Keratinocyte (primary cell): ENCODE data around the gene RNF144A. TPM values are rescaled to one million over a fixed set of nuclear protein-coding genes. Genes with fewer than 3 reads are reported as not detected.

Source experiments
- DNase-seq: peaks from one replicate; pipeline ENCODE4 v3.0.0-alpha.2; 2011; ENCODE audit warnings: low read depth, missing footprints, low spot score
- FAIRE-seq: peaks from 2 replicates; lab custom pipeline; 2011; peaks lifted over from hg19 to GRCh38; lab: Jason Lieb, UNC
- H2AFZ ChIP-seq: 2 replicates; pipeline ENCODE4 v1.6.0; 2012; ENCODE audit warnings: low read length, control low read depth, inconsistent platforms; ENCODE audit not compliant: control insufficient read depth
- H3K27ac ChIP-seq: 2 replicates; pipeline ENCODE4 v1.5.1; 2011; ENCODE audit warnings: low read length; ENCODE audit not compliant: control insufficient read depth, insufficient read depth
- H3K27me3 ChIP-seq: 3 replicates; pipeline ENCODE4 v1.6.0; 2011; ENCODE audit warnings: low read length; ENCODE audit not compliant: control insufficient read depth, insufficient read depth; ENCODE audit errors: extremely low read depth
- H3K36me3 ChIP-seq, 2 experiments: 2 replicates in 1 of 2; 3 replicates in 1 of 2; pipeline ENCODE4 v1.5.1; 2011; ENCODE audit warnings: low read length in 2 of 2, mild to moderate bottlenecking in 1 of 2; ENCODE audit not compliant: control insufficient read depth in 2 of 2, insufficient read depth in 2 of 2; ENCODE audit errors: extremely low read depth in 1 of 2
- H3K4me1 ChIP-seq: 3 replicates; pipeline ENCODE4 v1.5.1; 2011; ENCODE audit warnings: low read length; ENCODE audit not compliant: control insufficient read depth, insufficient read depth; ENCODE audit errors: extremely low read depth
- H3K4me2 ChIP-seq: 3 replicates; pipeline ENCODE4 v1.6.0; 2011; ENCODE audit warnings: low read depth, low read length; ENCODE audit not compliant: control insufficient read depth, insufficient read depth; ENCODE audit errors: extremely low read depth
- H3K4me3 ChIP-seq, 3 experiments: fragments of 200-600 bp in 1 of 3; sonication (generic) in 1 of 3; 2 replicates in 2 of 3; 3 replicates in 1 of 3; pipeline ENCODE4 v1.5.1; 2011 to 2016; ENCODE audit warnings: low read length in 3 of 3, mild to moderate bottlenecking in 3 of 3, control low read depth in 2 of 3, inconsistent platforms in 1 of 3, low read depth in 1 of 3, mixed read lengths in 1 of 3, mixed run types in 1 of 3, moderate library complexity in 1 of 3; ENCODE audit not compliant: control insufficient read depth in 2 of 3, insufficient read depth in 2 of 3; ENCODE audit errors: extremely low read depth in 1 of 3
- H3K79me2 ChIP-seq: 2 replicates; pipeline ENCODE4 v1.6.0; 2012; ENCODE audit warnings: low read length; ENCODE audit not compliant: control insufficient read depth, insufficient read depth
- H3K9ac ChIP-seq: 3 replicates; pipeline ENCODE4 v1.6.0; 2011; ENCODE audit warnings: low read length; ENCODE audit not compliant: control insufficient read depth, insufficient read depth; ENCODE audit errors: extremely low read depth
- H3K9me1 ChIP-seq: 3 replicates; pipeline ENCODE4 v1.6.0; 2011; ENCODE audit warnings: low read length; ENCODE audit not compliant: control insufficient read depth, insufficient read depth; ENCODE audit errors: extremely low read depth
- H3K9me3 ChIP-seq: 2 replicates; pipeline ENCODE4 v1.5.1; 2012; ENCODE audit warnings: low read depth, low read length; ENCODE audit not compliant: control insufficient read depth
- H4K20me1 ChIP-seq: 3 replicates; pipeline ENCODE4 v1.6.0; 2011; ENCODE audit warnings: low read length; ENCODE audit not compliant: control insufficient read depth, insufficient read depth; ENCODE audit errors: extremely low read depth
- CTCF ChIP-seq, 3 experiments: IDR thresholded peaks in 1 of 3; conservative IDR thresholded peaks in 1 of 3; optimal IDR thresholded peaks in 1 of 3; 2 replicates in 2 of 3; 3 replicates in 1 of 3; pipeline versions ENCODE3 to v1.5.1; 2011; ENCODE audit warnings: low read length in 3 of 3, mild to moderate bottlenecking in 3 of 3, moderate library complexity in 2 of 3, control low read depth in 1 of 3, inconsistent platforms in 1 of 3; ENCODE audit not compliant: insufficient read depth in 2 of 3; ENCODE audit errors: extremely low read depth in 1 of 3
- EZH2 ChIP-seq: IDR thresholded peaks from one replicate; pipeline ENCODE4 v1.6.1; 2012; ENCODE audit warnings: inconsistent platforms, mild to moderate bottlenecking, low read length, moderate library complexity
- dilution Hi-C: fragments of 300-500 bp; cut with MboI; formaldehyde crosslinking; loops from one replicate; pipeline ENCODE4 v1.7.0; 2020; ENCODE audit warnings: low sequenced_read_pairs; ENCODE audit not compliant: extremely low pct_ligation_motif_present
- polyA plus RNA-seq, 5 experiments: library from polyadenylated mRNA; depleted of rRNA in 3 of 5; stranded (reverse) in 3 of 5; stranded (forward) in 1 of 5; unstranded in 1 of 5; fragments of >200 nt; gene quantifications; 1 replicate in 1 of 5; 2 replicates in 3 of 5; 3 replicates in 1 of 5; pipeline versions ENCODE4 v1.2.1 to v1.2.3, GENCODE V29; 2011 to 2012; ENCODE audit warnings: missing spikeins in 2 of 5, low read depth in 1 of 5, low replicate concordance in 1 of 5

Gene RNF144A
- polyA plus RNA-seq, 1 donor (not counting 4 experiments of a cell fraction or from before 2014, with no cell fraction given) = 1.4 TPM

- Histone ChIP-seq H3K4me2 (peak within 1 kb of the TSS; percentile 74), H3K27me3 (no peaks in the 10 kb centered on the region), H3K79me2 (no peaks in the 10 kb centered on the region), H2AFZ (peak within 1 kb of the TSS; percentile 83), H3K9ac (no peak within 1 kb of the TSS), H3K27ac (no peak within 1 kb of the TSS), H3K9me1 (no peaks in the 10 kb centered on the region), H3K4me3 (peak within 1 kb of the TSS; percentile 3 to 69 (median 33)), H4K20me1 (no peaks in the 10 kb centered on the region), H3K36me3 (no peaks in the 10 kb centered on the region), H3K9me3 (no peaks in the 10 kb centered on the region), H3K4me1 (no peaks in the 10 kb centered on the region)
- FAIRE-seq (no peak), DNase-seq (no peak)
- no peak for TF ChIP-seq EZH2
- TF ChIP-seq CTCF (optimal IDR thresholded peaks at IDR 0.05 in 1 of 3, IDR thresholded peaks at IDR 0.05 in 1 of 3, conservative IDR thresholded peaks at IDR 0.05 in 1 of 3; ENCODE audit: extremely low read depth in 1 of 3, insufficient read depth in 2 of 3, low read length in 3 of 3) = no peak
- dilution Hi-C loops = no loop called here
These were observed 39.6 kb upstream of the RNF144A start, which contains the start of gene RSAD2 for GRCh38 chr2:6877402-6878304. Gene RSAD2 (plus strand): TSS chr2:6877777. CDS start chr2:6877801, 24 bp downstream.

- no peak overlapping the region for H2AFZ ChIP-seq
- no peak overlapping the region for H3K4me3 ChIP-seq
- H3K79me2 ChIP-seq = no peaks in the 10 kb centered on the region
- H3K27me3 ChIP-seq = no peaks in the 10 kb centered on the region
- H3K9ac ChIP-seq = no peak overlapping the region
- H3K9me3 ChIP-seq = no peaks in the 10 kb centered on the region
- no peak overlapping the region for H3K4me2 ChIP-seq
- H3K36me3 ChIP-seq = no peaks in the 10 kb centered on the region
- H3K4me1 ChIP-seq = no peaks in the 10 kb centered on the region
- no peak for TF ChIP-seq EZH2
- DNase-seq = no peak
- H3K9me1 ChIP-seq = no peaks in the 10 kb centered on the region
- no peak overlapping the region for H3K27ac ChIP-seq
- no peak for FAIRE-seq
- no peaks in the 10 kb centered on the region for H4K20me1 ChIP-seq
- dilution Hi-C loops = no loop called here
These were observed 38.7 kb upstream of the RNF144A start for GRCh38 chr2:6878549-6878948.
